ENCODE results near the gene TMEM255B.
"Not testable (repeated sequence)": the region's sequence is repeated elsewhere in the genome, so short reads cannot be mapped to it uniquely, and the experiment has no call there.

Gene TMEM255B

GRCh38 chr13:113820813-113821651 lies 62.0 kb downstream of the TMEM255B start:
- TF ChIP-seq LEF1 (IDR thresholded peaks at IDR 0.05; ENCODE audit: borderline replicate concordance): no peak
- TF ChIP-seq CTBP1 (IDR thresholded peaks at IDR 0.05; ENCODE audit: borderline replicate concordance): no peak
- no peak for TF ChIP-seq FOXK2 (IDR thresholded peaks at IDR 0.05)
- TF ChIP-seq ELF4 (IDR thresholded peaks at IDR 0.05): no peak
- no peak for TF ChIP-seq ARNT (IDR thresholded peaks at IDR 0.05)
- no peak for TF ChIP-seq L3MBTL2 (conservative IDR thresholded peaks at IDR 0.05)
- TF ChIP-seq SP1 (IDR thresholded peaks at IDR 0.05): no peak
- TF ChIP-seq FOXM1 (IDR thresholded peaks at IDR 0.05; ENCODE audit: borderline replicate concordance): no peak
- ChIA-PET CTCF (no interaction called here), POLR2A (no interaction called here)
- no peak for DNase-seq (ENCODE audit: extremely low spot score)

GRCh38 chr13:113821847-113822246 lies 62.8 kb downstream of the TMEM255B start:
- no peak for TF ChIP-seq SP1 (IDR thresholded peaks at IDR 0.05)
- TF ChIP-seq L3MBTL2 (conservative IDR thresholded peaks at IDR 0.05): no peak
- TF ChIP-seq NFRKB (IDR thresholded peaks at IDR 0.05): no peak
- no peak for TF ChIP-seq PKNOX1 (IDR thresholded peaks at IDR 0.05)
- TF ChIP-seq HDGF (IDR thresholded peaks at IDR 0.05; ENCODE audit: borderline replicate concordance): no peak
- TF ChIP-seq TARDBP (IDR thresholded peaks at IDR 0.05): no peak
- TF ChIP-seq ELF4 (IDR thresholded peaks at IDR 0.05): no peak
- no peak for TF ChIP-seq FOXK2 (IDR thresholded peaks at IDR 0.05)
- no peak for TF ChIP-seq CTBP1 (IDR thresholded peaks at IDR 0.05; ENCODE audit: borderline replicate concordance)
- CTCF ChIA-PET: no interaction called here
- POLR2A ChIA-PET: no interaction called here
- no peak for DNase-seq (ENCODE audit: extremely low spot score)

GRCh38 chr13:113822266-113822665 lies 63.2 kb downstream of the TMEM255B start:
- DNase-seq (ENCODE audit: extremely low spot score): no peak
- CTCF ChIA-PET: no interaction called here
- TF ChIP-seq ARNT (IDR thresholded peaks at IDR 0.05) (no peak), TARDBP (IDR thresholded peaks at IDR 0.05) (no peak), FOXK2 (IDR thresholded peaks at IDR 0.05) (no peak), CTBP1 (IDR thresholded peaks at IDR 0.05; ENCODE audit: borderline replicate concordance) (no peak), LEF1 (IDR thresholded peaks at IDR 0.05; ENCODE audit: borderline replicate concordance) (no peak), FOXA1 (IDR thresholded peaks at IDR 0.05) (no peak), PKNOX1 (IDR thresholded peaks at IDR 0.05) (no peak), HDGF (IDR thresholded peaks at IDR 0.05; ENCODE audit: borderline replicate concordance) (no peak), BHLHE40 (IDR thresholded peaks at IDR 0.05; ENCODE audit: borderline replicate concordance) (no peak), L3MBTL2 (conservative IDR thresholded peaks at IDR 0.05) (no peak), SUZ12 (IDR thresholded peaks at IDR 0.05) (no peak)
- POLR2A ChIA-PET: no interaction called here

- CTCF ChIA-PET: no interaction called here
- DNase-seq (ENCODE audit: extremely low spot score): no peak
- POLR2A ChIA-PET: no interaction called here
- no peak for TF ChIP-seq LEF1 (IDR thresholded peaks at IDR 0.05; ENCODE audit: borderline replicate concordance)
- no peak for TF ChIP-seq CTBP1 (IDR thresholded peaks at IDR 0.05; ENCODE audit: borderline replicate concordance)
- no peak for TF ChIP-seq FOXA1 (IDR thresholded peaks at IDR 0.05)
- no peak for TF ChIP-seq ZNF384 (IDR thresholded peaks at IDR 0.05)
- TF ChIP-seq BHLHE40 (IDR thresholded peaks at IDR 0.05; ENCODE audit: borderline replicate concordance): no peak
- no peak for TF ChIP-seq TARDBP (IDR thresholded peaks at IDR 0.05)
- no peak for TF ChIP-seq L3MBTL2 (conservative IDR thresholded peaks at IDR 0.05)
- TF ChIP-seq ELF4 (IDR thresholded peaks at IDR 0.05): no peak
- TF ChIP-seq FOXK2 (IDR thresholded peaks at IDR 0.05): no peak
These were observed 64.1 kb downstream of the TMEM255B start for GRCh38 chr13:113822956-113823744.

GRCh38 chr13:113823771-113824170 lies 64.7 kb downstream of the TMEM255B start:
- no peak for DNase-seq (ENCODE audit: extremely low spot score)
- ChIA-PET POLR2A (no interaction called here), CTCF (interaction anchor here (0.7 kb wide), 1 partner anchor 14 kb away, joined by 3 read pairs; no protein-coding TSS in a partner anchor)
- TF ChIP-seq ZNF384 (IDR thresholded peaks at IDR 0.05): no peak
- no peak for TF ChIP-seq TARDBP (IDR thresholded peaks at IDR 0.05)
- no peak for TF ChIP-seq HDGF (IDR thresholded peaks at IDR 0.05; ENCODE audit: borderline replicate concordance)
- no peak for TF ChIP-seq BHLHE40 (IDR thresholded peaks at IDR 0.05; ENCODE audit: borderline replicate concordance)
- no peak for TF ChIP-seq LEF1 (IDR thresholded peaks at IDR 0.05; ENCODE audit: borderline replicate concordance)
- no peak for TF ChIP-seq CTBP1 (IDR thresholded peaks at IDR 0.05; ENCODE audit: borderline replicate concordance)
- no peak for TF ChIP-seq ELF4 (IDR thresholded peaks at IDR 0.05)
- no peak for TF ChIP-seq NFRKB (IDR thresholded peaks at IDR 0.05)
- TF ChIP-seq FOXK2 (IDR thresholded peaks at IDR 0.05): no peak
- no peak for TF ChIP-seq PKNOX1 (IDR thresholded peaks at IDR 0.05)

GRCh38 chr13:113825841-113826240 lies 66.8 kb downstream of the TMEM255B start:
- CTCF ChIA-PET: interaction anchor here (1.6 kb wide), 1 partner anchor 14 kb away, joined by 3 read pairs; no protein-coding TSS in a partner anchor
- no peak for DNase-seq (ENCODE audit: extremely low spot score)
- no peak for TF ChIP-seq SP1 (IDR thresholded peaks at IDR 0.05)
- no peak for TF ChIP-seq L3MBTL2 (conservative IDR thresholded peaks at IDR 0.05)
- no peak for TF ChIP-seq NFRKB (IDR thresholded peaks at IDR 0.05)
- TF ChIP-seq ELF4 (IDR thresholded peaks at IDR 0.05): no peak
- no peak for TF ChIP-seq ZNF384 (IDR thresholded peaks at IDR 0.05)
- no peak for TF ChIP-seq FOXA1 (IDR thresholded peaks at IDR 0.05)
- TF ChIP-seq TARDBP (IDR thresholded peaks at IDR 0.05): no peak
- TF ChIP-seq LEF1 (IDR thresholded peaks at IDR 0.05; ENCODE audit: borderline replicate concordance): no peak
- TF ChIP-seq CTBP1 (IDR thresholded peaks at IDR 0.05; ENCODE audit: borderline replicate concordance): no peak
- no peak for TF ChIP-seq FOXK2 (IDR thresholded peaks at IDR 0.05)
- no peak for TF ChIP-seq SUZ12 (IDR thresholded peaks at IDR 0.05)
- TF ChIP-seq BHLHE40 (IDR thresholded peaks at IDR 0.05; ENCODE audit: borderline replicate concordance): no peak
- no peak for TF ChIP-seq HDGF (IDR thresholded peaks at IDR 0.05; ENCODE audit: borderline replicate concordance)
- no peak for TF ChIP-seq FOXM1 (IDR thresholded peaks at IDR 0.05; ENCODE audit: borderline replicate concordance)
- POLR2A ChIA-PET: no interaction called here

GRCh38 chr13:113826446-113826845 lies 67.4 kb downstream of the TMEM255B start:
- CTCF ChIA-PET; POLR2A ChIA-PET; DNase-seq (ENCODE audit: extremely low spot score): not testable (repeated sequence)
